ENCODE results near the gene ANGEL2. TPM values are rescaled to one million over a fixed set of nuclear protein-coding genes. Genes with fewer than 3 reads are reported as not detected.
"Not testable (repeated sequence)": the region's sequence is repeated elsewhere in the genome, so short reads cannot be mapped to it uniquely, and the experiment has no call there.

ANGEL2 gene
- total RNA-seq, 1 experiment from 2014 or later = 34.8 TPM

DNA sequence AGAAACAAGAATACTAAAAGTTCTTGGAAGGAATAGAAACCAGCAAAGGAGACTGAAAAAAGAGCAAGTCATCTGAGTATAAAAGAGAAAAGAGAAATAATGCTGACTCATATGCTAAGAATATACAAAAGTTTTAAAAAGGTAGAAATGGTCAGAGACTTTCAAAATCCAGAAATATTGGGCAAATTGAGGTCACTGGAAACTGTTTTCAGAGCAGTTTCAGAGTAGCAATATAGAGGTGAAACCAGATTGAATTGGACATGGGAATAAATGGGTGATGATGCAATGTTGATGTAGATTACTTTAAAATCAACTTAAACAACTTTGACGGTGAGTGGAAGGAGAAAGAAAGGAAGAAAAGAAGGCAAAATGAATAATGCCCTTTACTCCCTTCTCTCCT, 33.6 kb upstream of the ANGEL2 start:
- H3K4me3 ChIP-seq (ENCODE audit: low read depth in 2 of 2, low read length in 2 of 2) = no peak overlapping the region
- in situ Hi-C loops (cut with HindIII; ENCODE audit: low pct_unique_long_range_greater_than_20kb, low sequenced_read_pairs) (no loop called here), intact Hi-C loops (cut with micrococcal nuclease; ENCODE audit: unreplicated experiment) (no loop called here)
- H3K27ac ChIP-seq (ENCODE audit: low read length) = no peak overlapping the region
- ChIA-PET POLR2A (no interaction called here), CTCF (no interaction called here)
- H3K9me3 ChIP-seq (ENCODE audit: control insufficient read depth, insufficient read depth, low read depth, low read length) = no peaks in the 10 kb centered on the region
- no peaks in the 10 kb centered on the region for H3K36me3 ChIP-seq (ENCODE audit: control insufficient read depth, insufficient read depth, low read length)
- peaks cover 3% of the 10 kb centered on the region; the same call in 1 of the 2 replicates for H3K4me1 ChIP-seq (ENCODE audit: control insufficient read depth, insufficient read depth, low read length)
- ATAC-seq = no peak
- BruUV-seq (replicated peaks) = no TSS peak
- no peak for DNase-seq (ENCODE audit: low read depth, low spot score)
- no peaks in the 10 kb centered on the region for H3K27me3 ChIP-seq (ENCODE audit: control insufficient read depth, insufficient read depth, low read length)
- no peak for TF ChIP-seq REST (IDR thresholded peaks at IDR 0.05; ENCODE audit: insufficient read depth in 1 of 2, low read depth in 2 of 2, low read length in 1 of 2)
- no peak for TF ChIP-seq TCF7L2 (IDR thresholded peaks at IDR 0.05; ENCODE audit: low read depth, low read length)
- TF ChIP-seq CTCF (IDR thresholded peaks at IDR 0.05) = no peak
- TF ChIP-seq POLR2AphosphoS5 (IDR thresholded peaks at IDR 0.05; ENCODE audit: low read depth, low read length) = no peak

- POLR2A ChIA-PET; intact Hi-C loops (cut with micrococcal nuclease; ENCODE audit: unreplicated experiment); H3K9me3 ChIP-seq (ENCODE audit: control insufficient read depth, insufficient read depth, low read depth, low read length); BruUV-seq (replicated peaks); ATAC-seq; H3K4me1 ChIP-seq (ENCODE audit: control insufficient read depth, insufficient read depth, low read length); DNase-seq (ENCODE audit: low read depth, low spot score); H3K4me3 ChIP-seq (ENCODE audit: low read depth in 2 of 2, low read length in 2 of 2); H3K27me3 ChIP-seq (ENCODE audit: control insufficient read depth, insufficient read depth, low read length); H3K36me3 ChIP-seq (ENCODE audit: control insufficient read depth, insufficient read depth, low read length); H3K27ac ChIP-seq (ENCODE audit: low read length); CTCF ChIA-PET; in situ Hi-C loops (cut with HindIII; ENCODE audit: low pct_unique_long_range_greater_than_20kb, low sequenced_read_pairs): not testable (repeated sequence)
Measured at GRCh38 chr1:213045321-213046226, 29.9 kb upstream of the ANGEL2 start.

DNA sequence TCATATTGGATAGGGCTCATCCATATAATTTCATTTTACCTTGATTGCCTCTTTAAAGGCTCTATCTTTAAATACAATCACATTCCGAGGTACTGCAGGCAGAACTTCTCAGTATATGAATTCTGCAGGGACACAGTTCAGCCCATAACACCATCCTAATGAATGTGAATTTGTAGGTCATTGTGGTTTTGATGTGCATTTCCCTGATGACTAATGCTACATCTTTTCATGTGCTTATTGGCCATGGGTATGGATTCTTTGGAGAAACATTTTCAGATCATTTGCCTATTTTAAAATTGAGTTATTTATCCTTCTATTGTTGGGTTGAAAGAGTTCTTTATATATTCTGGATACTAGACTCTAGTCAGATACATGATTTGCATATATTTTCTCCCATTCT, 25.8 kb upstream of the ANGEL2 start:
- in situ Hi-C loops (cut with HindIII; ENCODE audit: low pct_unique_long_range_greater_than_20kb, low sequenced_read_pairs) = no loop called here
- BruUV-seq (replicated peaks) = no TSS peak

More for the DNA sequence above, 25.8 kb upstream of the ANGEL2 start:
- H3K27ac ChIP-seq (ENCODE audit: low read length) = no peak overlapping the region
- TF ChIP-seq SIN3A (IDR thresholded peaks at IDR 0.05; ENCODE audit: borderline replicate concordance, insufficient read depth, low read depth, low read length) = no peak
- intact Hi-C loops (cut with micrococcal nuclease; ENCODE audit: unreplicated experiment) = no loop called here
- CTCF ChIA-PET = no interaction called here
- no peaks in the 10 kb centered on the region for H3K9me3 ChIP-seq (ENCODE audit: control insufficient read depth, insufficient read depth, low read depth, low read length)
- no peak for ATAC-seq
- no peaks in the 10 kb centered on the region for H3K36me3 ChIP-seq (ENCODE audit: control insufficient read depth, insufficient read depth, low read length)
- POLR2A ChIA-PET = no interaction called here
- H3K4me1 ChIP-seq (ENCODE audit: control insufficient read depth, insufficient read depth, low read length) = no peaks in the 10 kb centered on the region
- no peak for DNase-seq (ENCODE audit: low read depth, low spot score)
- H3K4me3 ChIP-seq (ENCODE audit: low read depth in 2 of 2, low read length in 2 of 2) = no peak overlapping the region
- H3K27me3 ChIP-seq (ENCODE audit: control insufficient read depth, insufficient read depth, low read length) = no peaks in the 10 kb centered on the region; the same call in 1 of the 2 replicates

Data from Panc1 (cell line).